Breast epithelium (tissue), 4 donors: ENCODE results near the gene CEACAM5. TPM values are rescaled to one million over a fixed set of nuclear protein-coding genes. Genes with fewer than 3 reads are reported as not detected.

Experiments
- DNase-seq, 2 donors: peaks; one replicate each; pipeline ENCODE4 v3.0.0-alpha.2; 2019; ENCODE audit warnings: low spot score in 2 of 2
- H3K27ac ChIP-seq, 2 donors: fragments of 200-600 bp; sonication (generic) in 1 of 2; one replicate each; pipeline ENCODE4 v1.5.1; 2016 to 2019; ENCODE audit warnings: mild to moderate bottlenecking in 1 of 2
- H3K27me3 ChIP-seq, 2 donors: fragments of 200-600 bp; sonication (generic) in 1 of 2; one replicate each; pipeline versions ENCODE4 v1.5.1 to v1.6.0; 2017 to 2019; ENCODE audit warnings: control low read depth in 1 of 2, mild to moderate bottlenecking in 1 of 2
- H3K36me3 ChIP-seq: fragments of 200-600 bp; one replicate; pipeline ENCODE4 v1.5.1; 2019
- H3K4me1 ChIP-seq, 2 donors: fragments of 200-600 bp; sonication (generic); one replicate each; pipeline ENCODE4 v1.5.1; 2016 to 2019; ENCODE audit warnings: control low read depth in 1 of 2
- H3K4me3 ChIP-seq, 3 donors: fragments of 200-600 bp; sonication (generic); 1 replicate in 2 of 3; 2 replicates in 1 of 3; pipeline ENCODE4 v1.5.1; 2016 to 2019; ENCODE audit warnings: mild to moderate bottlenecking in 3 of 3, moderate library complexity in 2 of 3
- H3K9me3 ChIP-seq, 2 donors: fragments of 200-600 bp; sonication (generic) in 1 of 2; one replicate each; pipeline ENCODE4 v1.5.1; 2016 to 2019; ENCODE audit warnings: control low read depth in 1 of 2
- CTCF ChIP-seq, 3 donors: fragments of 450-650 bp; IDR thresholded peaks; one replicate each; pipeline ENCODE4 v1.5.1; 2016 to 2017; ENCODE audit warnings: antibody characterized with exemption in 3 of 3, mild to moderate bottlenecking in 3 of 3, moderate library complexity in 3 of 3
- POLR2A ChIP-seq: fragments of 450-650 bp; IDR thresholded peaks from one replicate; pipeline ENCODE4 v1.6.1; 2016; ENCODE audit warnings: antibody characterized with exemption, mild to moderate bottlenecking, moderate library complexity
- POLR2AphosphoS5 ChIP-seq, 3 donors: sonication (generic); formaldehyde crosslinking; IDR thresholded peaks; one replicate each; pipeline ENCODE4 v1.6.1; 2017; ENCODE audit warnings: antibody characterized with exemption in 3 of 3
- intact Hi-C: fragments of 100-400 bp; cut with DNase I; formaldehyde crosslinking; loops from one replicate; pipeline ENCODE4 v1.15.1; 2023; ENCODE audit warnings: low total_unique reads
- total RNA-seq, 3 donors: library from RNA; depleted of rRNA; stranded (reverse); fragments of >200 nt; gene quantifications; one replicate each; pipeline ENCODE4 v1.1.0, GENCODE V29; 2016

Gene CEACAM5
- total RNA-seq, 3 donors from 2014 or later = 27.2 TPM; not detected in 2

GRCh38 chr19:41682437-41682836 is 26.0 kb upstream of the CEACAM5 start:
- Histone ChIP-seq H3K27ac (no peak overlapping the region), H3K4me1 (no peaks in the 10 kb centered on the region), H3K27me3 (peaks cover 0 to 18% of the 10 kb centered on the region in 2 donors), H3K36me3 (no peaks in the 10 kb centered on the region), H3K4me3 (no peak overlapping the region), H3K9me3 (no peaks in the 10 kb centered on the region)
- intact Hi-C loops = no loop called here
- no peak for TF ChIP-seq CTCF (IDR thresholded peaks at IDR 0.05)
- no peak for TF ChIP-seq POLR2AphosphoS5 (IDR thresholded peaks at IDR 0.05)
- TF ChIP-seq POLR2A = no peak
- DNase-seq = no peak

- Histone ChIP-seq H3K27ac (no peak overlapping the region), H3K4me3 (no peak overlapping the region), H3K36me3 (no peaks in the 10 kb centered on the region), H3K4me1 (no peaks in the 10 kb centered on the region), H3K27me3 (peaks cover 0 to 16% of the 10 kb centered on the region in 2 donors), H3K9me3 (peaks cover 2 to 4% of the 10 kb centered on the region in 2 donors)
- intact Hi-C loops = no loop called here
- TF ChIP-seq CTCF (IDR thresholded peaks at IDR 0.05) (no peak), POLR2A (no peak), POLR2AphosphoS5 (IDR thresholded peaks at IDR 0.05) (no peak)
- no peak for DNase-seq
These were observed 21.0 kb upstream of the CEACAM5 start for GRCh38 chr19:41687419-41687818.

GRCh38 chr19:41688098-41688497 is 20.3 kb upstream of the CEACAM5 start, which contains the start of gene CEACAM7:
CEACAM7 (minus strand) TSS chr19:41688270; CDS start chr19:41688165, 105 bp downstream.
- intact Hi-C loops = no loop called here
- TF ChIP-seq CTCF (IDR thresholded peaks at IDR 0.05) (no peak), POLR2A (no peak), POLR2AphosphoS5 (IDR thresholded peaks at IDR 0.05) (no peak)
- H3K9me3 ChIP-seq = peaks cover 4 to 9% of the 10 kb centered on the region in 2 donors
- H3K4me3 ChIP-seq = no peak within 1 kb of the TSS
- no peak for DNase-seq
- no peak within 1 kb of the TSS for H3K27ac ChIP-seq
- H3K27me3 ChIP-seq = peaks cover 0 to 12% of the 10 kb centered on the region in 2 donors
- no peaks in the 10 kb centered on the region for H3K4me1 ChIP-seq
- H3K36me3 ChIP-seq = no peaks in the 10 kb centered on the region

- H3K9me3 ChIP-seq = peaks cover 6 to 10% of the 10 kb centered on the region in 2 donors
- H3K36me3 ChIP-seq = no peaks in the 10 kb centered on the region
- H3K27ac ChIP-seq = no peak overlapping the region
- H3K27me3 ChIP-seq = peaks cover 0 to 8% of the 10 kb centered on the region in 2 donors
- H3K4me3 ChIP-seq = no peak overlapping the region
- intact Hi-C loops = no loop called here
- TF ChIP-seq POLR2A (no peak), CTCF (IDR thresholded peaks at IDR 0.05) (no peak), POLR2AphosphoS5 (IDR thresholded peaks at IDR 0.05) (no peak)
- no peaks in the 10 kb centered on the region for H3K4me1 ChIP-seq
- DNase-seq = peak in 1 of 2 donors; percentile 4
These were observed 19.7 kb upstream of the CEACAM5 start for GRCh38 chr19:41688687-41689086.

- DNase-seq = no peak
- intact Hi-C loops = no loop called here
- no peak overlapping the region for H3K4me3 ChIP-seq
- H3K27me3 ChIP-seq = peaks cover 0 to 4% of the 10 kb centered on the region in 2 donors
- no peak for TF ChIP-seq POLR2A
- TF ChIP-seq POLR2AphosphoS5 (IDR thresholded peaks at IDR 0.05) = no peak
- TF ChIP-seq CTCF (IDR thresholded peaks at IDR 0.05) = no peak
- H3K27ac ChIP-seq = no peak overlapping the region
- no peaks in the 10 kb centered on the region for H3K36me3 ChIP-seq
- H3K4me1 ChIP-seq = no peaks in the 10 kb centered on the region
- peaks cover 10 to 11% of the 10 kb centered on the region in 2 donors for H3K9me3 ChIP-seq
These were observed 18.2 kb upstream of the CEACAM5 start for GRCh38 chr19:41689993-41690800.
